Epithelial cell of prostate (primary cell): Measurements from ENCODE around the gene IRX4.

Experiments used
- DNase-seq: peaks from one replicate; pipeline ENCODE4 v3.0.0-alpha.2; 2011; ENCODE audit warnings: low read depth, low spot score
- H3K27ac ChIP-seq: fragments of 450-650 bp; 2 replicates; pipeline ENCODE4 v1.5.1; 2017; ENCODE audit warnings: mild to moderate bottlenecking

Gene IRX4

GRCh38 chr5:1915316-1915715 is 32.6 kb upstream of the IRX4 start:
- H3K27ac ChIP-seq = no peak overlapping the region
- no peak for DNase-seq

- H3K27ac ChIP-seq = no peak overlapping the region
- no peak for DNase-seq
Observed at GRCh38 chr5:1914471-1914870, 31.7 kb upstream of the IRX4 start.

GRCh38 chr5:1913578-1913977 is 30.9 kb upstream of the IRX4 start:
- no peak for DNase-seq
- H3K27ac ChIP-seq = no peak overlapping the region

GRCh38 chr5:1912951-1913565 is 30.3 kb upstream of the IRX4 start:
- DNase-seq = no peak
- no peak overlapping the region for H3K27ac ChIP-seq

GRCh38 chr5:1911773-1912235 is 29.1 kb upstream of the IRX4 start:
- no peak overlapping the region for H3K27ac ChIP-seq
- DNase-seq = no peak

- DNase-seq = no peak
- H3K27ac ChIP-seq = no peak overlapping the region
Observed at GRCh38 chr5:1910861-1911772, 28.4 kb upstream of the IRX4 start.

GRCh38 chr5:1910081-1910760 is 27.5 kb upstream of the IRX4 start:
- no peak for DNase-seq
- no peak overlapping the region for H3K27ac ChIP-seq

GRCh38 chr5:1909346-1909985 is 26.7 kb upstream of the IRX4 start:
- DNase-seq = no peak
- H3K27ac ChIP-seq = no peak overlapping the region

- no peak for DNase-seq
- H3K27ac ChIP-seq = no peak overlapping the region
Observed at GRCh38 chr5:1908931-1909330, 26.2 kb upstream of the IRX4 start.

GRCh38 chr5:1907616-1908015 is 24.9 kb upstream of the IRX4 start:
- DNase-seq = no peak
- no peak overlapping the region for H3K27ac ChIP-seq

GRCh38 chr5:1905108-1905507 is 22.4 kb upstream of the IRX4 start:
- H3K27ac ChIP-seq = no peak overlapping the region
- DNase-seq = no peak

GRCh38 chr5:1901983-1902382 is 19.3 kb upstream of the IRX4 start:
- DNase-seq = no peak
- no peak overlapping the region for H3K27ac ChIP-seq

GRCh38 chr5:1901061-1901460 is 18.3 kb upstream of the IRX4 start:
- DNase-seq = no peak
- H3K27ac ChIP-seq = no peak overlapping the region

- H3K27ac ChIP-seq = no peak overlapping the region
- DNase-seq = no peak
Observed at GRCh38 chr5:1899201-1899600, 16.5 kb upstream of the IRX4 start.

GRCh38 chr5:1897816-1898450 is 15.2 kb upstream of the IRX4 start:
- H3K27ac ChIP-seq = no peak overlapping the region
- DNase-seq = no peak

GRCh38 chr5:1897386-1897785 is 14.7 kb upstream of the IRX4 start:
- no peak for DNase-seq
- no peak overlapping the region for H3K27ac ChIP-seq

GRCh38 chr5:1896602-1897376 is 14.1 kb upstream of the IRX4 start:
- DNase-seq = no peak
- H3K27ac ChIP-seq = no peak overlapping the region

GRCh38 chr5:1895739-1896420 is 13.2 kb upstream of the IRX4 start:
- no peak overlapping the region for H3K27ac ChIP-seq
- DNase-seq = no peak

- no peak for DNase-seq
- H3K27ac ChIP-seq = no peak overlapping the region
Observed at GRCh38 chr5:1894243-1894642, 11.5 kb upstream of the IRX4 start.
